CD8-positive, alpha-beta memory T cell (primary cell): ENCODE results near the gene SLC45A1. TPM values are rescaled to one million over a fixed set of nuclear protein-coding genes. Genes with fewer than 3 reads are reported as not detected.

ENCODE experiments used
- CTCF ChIA-PET: fragments of 350-600 bp; sonication (Branson Sonifier 250); formaldehyde crosslinking; loops from one replicate; lab custom pipeline; 2021; ENCODE audit warnings: antibody characterized with exemption; lab: Charles Lee
- POLR2A ChIA-PET: fragments of 350-600 bp; sonication (Branson Sonifier 250); formaldehyde crosslinking; loops from one replicate; lab custom pipeline; 2021; ENCODE audit warnings: antibody characterized with exemption; lab: Charles Lee
- DNase-seq, 5 donors: peaks; one replicate each; pipeline versions ENCODE4 v3.0.0 to v3.0.0-alpha.2; 2020 to 2022; ENCODE audit warnings: mixed read lengths in 1 of 5
- H3K27ac ChIP-seq: one replicate; pipeline ENCODE4 v1.7.0; 2013; ENCODE audit warnings: low read depth, mild to moderate bottlenecking, low read length, moderate library complexity
- H3K27me3 ChIP-seq: 2 replicates; pipeline ENCODE4 v1.7.0; 2013; ENCODE audit warnings: low read length, mild to moderate bottlenecking; ENCODE audit not compliant: insufficient read depth, poor library complexity, severe bottlenecking
- H3K36me3 ChIP-seq: 2 replicates; pipeline ENCODE4 v1.7.0; 2013; ENCODE audit warnings: mild to moderate bottlenecking, low read length, moderate library complexity; ENCODE audit not compliant: insufficient read depth
- H3K4me1 ChIP-seq: 2 replicates; pipeline ENCODE4 v1.7.0; 2013; ENCODE audit warnings: mild to moderate bottlenecking, low read length, moderate library complexity; ENCODE audit not compliant: insufficient read depth
- H3K4me3 ChIP-seq: 2 replicates; pipeline ENCODE4 v1.7.0; 2013; ENCODE audit warnings: mild to moderate bottlenecking, low read length
- H3K9me3 ChIP-seq: 2 replicates; pipeline ENCODE4 v1.7.0; 2013; ENCODE audit warnings: mild to moderate bottlenecking, low read length
- H3K27ac Mint-ChIP-seq, 8 donors: one replicate each; pipeline ENCODE4 v1.8.0; 2020 to 2021; ENCODE audit warnings: mixed read lengths in 8 of 8, mild to moderate bottlenecking in 6 of 8, inconsistent platforms in 3 of 8, moderate library complexity in 3 of 8
- H3K27me3 Mint-ChIP-seq, 2 donors: one replicate each; pipeline ENCODE4 v1.8.0; 2020 to 2021; ENCODE audit warnings: mixed read lengths in 2 of 2, mild to moderate bottlenecking in 1 of 2, moderate library complexity in 1 of 2
- H3K36me3 Mint-ChIP-seq, 3 donors: one replicate each; pipeline ENCODE4 v1.8.0; 2020 to 2021; ENCODE audit warnings: mixed read lengths in 3 of 3, inconsistent platforms in 1 of 3, mild to moderate bottlenecking in 1 of 3
- H3K4me1 Mint-ChIP-seq, 3 donors: one replicate each; pipeline ENCODE4 v1.8.0; 2020 to 2021; ENCODE audit warnings: mixed read lengths in 3 of 3, inconsistent platforms in 1 of 3, mild to moderate bottlenecking in 1 of 3
- H3K4me3 Mint-ChIP-seq, 7 donors: one replicate each; pipeline ENCODE4 v1.8.0; 2020 to 2021; ENCODE audit warnings: mixed read lengths in 7 of 7, mild to moderate bottlenecking in 6 of 7, moderate library complexity in 4 of 7, inconsistent platforms in 2 of 7
- H3K9me3 Mint-ChIP-seq, 5 donors: one replicate each; pipeline ENCODE4 v1.8.0; 2020 to 2022; ENCODE audit warnings: mixed read lengths in 5 of 5, mild to moderate bottlenecking in 3 of 5, moderate library complexity in 2 of 5, inconsistent platforms in 1 of 5
- polyA plus RNA-seq: library from polyadenylated mRNA; unstranded; fragments of 300-500 nt; fragmentation: Illumina TruSeq; gene quantifications from one replicate; pipeline ENCODE4 v1.2.3, GENCODE V29; 2021
- total RNA-seq, 2 experiments: library from RNA; stranded (reverse); gene quantifications; one replicate each; pipeline ENCODE4 v1.2.3, GENCODE V29; 2021

Gene SLC45A1
- total and polyA plus RNA-seq, 3 experiments from 2014 or later: 0.31 to 0.70 (median 0.58) TPM

DNA sequence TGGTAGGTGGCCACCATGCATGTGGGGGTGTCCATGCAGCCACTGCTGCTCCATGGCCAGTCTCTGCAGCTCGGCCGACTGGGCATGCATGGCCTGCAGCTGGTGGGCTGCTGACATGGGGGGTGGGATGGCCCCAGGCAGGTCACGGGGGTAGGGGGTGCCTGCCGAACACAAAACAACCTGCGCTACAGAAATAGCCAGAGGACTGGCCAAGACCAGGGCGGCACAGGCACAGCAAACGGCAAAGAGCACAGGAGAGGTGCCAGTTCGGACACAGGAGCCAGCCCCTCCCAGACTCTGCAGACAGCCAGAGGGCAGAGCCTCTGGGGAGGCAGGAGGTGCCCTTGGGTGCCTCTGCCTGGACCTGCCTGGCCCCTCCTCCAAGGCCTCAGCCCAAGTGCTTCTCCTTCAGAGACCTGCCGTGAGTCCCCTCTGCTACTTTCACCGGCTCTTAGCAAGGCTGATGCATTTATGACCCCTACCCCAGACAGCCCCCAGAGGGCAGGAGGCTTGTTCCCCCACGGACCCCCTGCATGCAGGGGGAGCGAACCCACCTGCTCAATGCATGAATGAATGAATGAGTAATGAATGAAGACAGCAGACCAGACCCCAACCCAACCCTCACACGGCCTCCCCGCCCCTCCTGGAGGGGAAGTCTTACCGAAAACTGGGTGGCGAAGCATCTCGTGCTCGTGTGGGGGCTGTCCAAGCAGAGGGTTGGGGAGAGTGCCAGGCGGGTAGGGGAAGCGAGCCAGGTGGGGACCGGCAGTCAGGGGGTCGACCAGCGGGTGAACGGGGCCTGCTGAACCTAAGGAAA, 37.7 kb downstream of the SLC45A1 start:
- CTCF ChIA-PET: no interaction called here
- Mint-ChIP-seq H3K27ac (peak overlapping the region in 2 of 8 donors; percentile 11 to 84), H3K9me3 (peaks cover 0 to 1% (median 0%) of the 10 kb centered on the region in 5 donors), H3K27me3 (no peaks in the 10 kb centered on the region), H3K4me1 (no peaks in the 10 kb centered on the region), H3K36me3 (peaks cover 9 to 70% (median 11%) of the 10 kb centered on the region in 3 donors), H3K4me3 (no peak overlapping the region)
- H3K27me3 ChIP-seq: no peaks in the 10 kb centered on the region
- no peaks in the 10 kb centered on the region for H3K4me1 ChIP-seq
- no peaks in the 10 kb centered on the region for H3K9me3 ChIP-seq
- H3K27ac ChIP-seq: no peak overlapping the region
- DNase-seq: no peak
- POLR2A ChIA-PET: no interaction called here
- H3K4me3 ChIP-seq: no peak overlapping the region
- peaks cover 37% of the 10 kb centered on the region for H3K36me3 ChIP-seq

DNA sequence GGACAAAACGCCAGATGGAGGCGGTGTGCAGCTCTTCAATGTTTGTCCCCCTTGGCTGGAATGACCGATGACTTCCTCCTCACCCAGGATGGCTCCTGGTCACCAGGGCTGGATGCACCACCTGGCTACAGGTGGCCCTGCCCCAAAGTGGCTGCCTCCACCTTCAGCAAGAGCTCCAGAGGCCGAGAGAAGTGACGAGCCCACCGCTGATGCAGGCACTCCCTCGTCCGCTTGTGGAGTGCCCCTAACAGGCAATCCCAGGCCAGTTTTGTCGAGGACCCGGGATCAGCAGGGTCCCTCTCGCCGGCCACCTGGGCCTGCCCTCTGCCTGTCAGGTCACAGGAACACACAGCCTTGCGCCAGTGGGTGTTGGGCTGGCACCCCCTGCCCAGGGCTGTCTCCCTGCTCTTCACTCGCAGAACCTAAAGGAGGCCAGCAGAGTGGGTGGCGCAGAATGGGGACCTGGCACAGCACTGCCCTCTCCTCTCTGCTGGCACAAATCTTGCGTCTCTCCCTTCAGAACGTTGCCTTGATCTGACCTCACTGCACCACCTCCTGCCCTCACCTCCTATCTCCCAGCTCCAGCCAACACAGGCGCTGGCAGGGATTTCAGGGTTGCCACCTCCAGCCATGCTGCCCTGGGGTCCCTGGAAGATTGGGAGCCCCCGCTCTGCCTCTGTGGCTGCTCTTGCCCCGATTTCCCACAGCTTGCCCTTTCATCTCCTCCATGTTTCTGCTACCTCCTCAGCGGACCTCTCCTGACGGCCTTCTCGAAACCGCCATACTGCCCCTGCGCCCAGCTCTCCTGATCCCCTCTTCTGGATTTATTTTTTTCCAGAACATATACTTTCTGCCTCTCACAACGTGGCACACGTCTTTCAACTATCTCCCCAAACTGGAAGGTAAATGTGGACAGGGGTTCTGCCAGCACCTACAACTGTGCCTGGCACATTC, 38.6 kb downstream of the SLC45A1 start:
- no peak for DNase-seq
- H3K9me3 ChIP-seq: no peaks in the 10 kb centered on the region

DNA sequence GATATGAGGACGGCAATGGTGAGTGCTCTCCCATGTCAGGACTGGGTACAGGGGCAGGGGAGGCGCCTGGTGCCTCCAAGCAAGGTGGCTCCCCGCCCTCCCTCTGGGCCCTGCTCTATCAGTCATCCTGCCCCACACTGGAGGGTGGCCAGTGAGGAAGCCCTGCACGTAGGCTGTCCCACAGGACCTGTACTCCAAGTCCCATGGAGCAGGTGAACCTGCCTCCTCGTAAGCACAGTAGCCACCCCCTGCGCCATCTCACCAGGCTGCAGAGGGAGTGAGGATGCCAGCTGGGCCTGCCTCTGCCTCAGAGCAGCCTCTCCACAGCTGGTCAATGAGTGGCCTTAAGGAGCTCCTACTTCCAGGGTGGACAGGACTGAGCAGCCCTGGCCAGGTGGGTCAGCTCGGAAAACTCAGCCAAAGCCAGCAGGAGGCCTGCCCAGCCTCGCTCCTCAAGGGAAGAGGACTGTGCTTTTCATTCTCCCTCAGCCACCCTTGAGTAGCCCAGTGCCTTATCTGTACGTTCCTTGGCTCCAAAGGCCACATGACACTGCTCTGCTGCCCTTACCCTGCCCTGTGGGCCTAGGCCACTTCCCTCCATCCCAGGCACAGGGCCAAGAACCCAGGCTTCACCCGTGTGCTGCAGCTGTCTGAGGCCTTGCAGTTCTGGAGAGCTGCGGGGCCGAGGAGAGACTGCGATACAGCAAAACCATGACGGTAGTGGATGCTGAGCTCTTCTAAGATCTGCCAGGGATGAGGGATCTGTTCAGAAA, 39.6 kb downstream of the SLC45A1 start:
- H3K27ac Mint-ChIP-seq: peak overlapping the region in 3 of 8 donors; percentile 37 to 78 (median 64)
- peaks cover 9 to 86% (median 11%) of the 10 kb centered on the region in 3 donors for H3K36me3 Mint-ChIP-seq

More for the DNA sequence above, 38.6 kb downstream of the SLC45A1 start:
- CTCF ChIA-PET: no interaction called here
- POLR2A ChIA-PET: no interaction called here
- H3K4me3 Mint-ChIP-seq: no peak overlapping the region
- Histone ChIP-seq H3K27me3 (no peaks in the 10 kb centered on the region), H3K36me3 (peaks cover 42% of the 10 kb centered on the region), H3K4me3 (no peak overlapping the region), H3K4me1 (no peaks in the 10 kb centered on the region), H3K27ac (no peak overlapping the region)
- H3K27me3 Mint-ChIP-seq: no peaks in the 10 kb centered on the region
- H3K36me3 Mint-ChIP-seq: peaks cover 9 to 78% (median 11%) of the 10 kb centered on the region in 3 donors
- H3K9me3 Mint-ChIP-seq: peaks cover 0 to 1% (median 0%) of the 10 kb centered on the region in 5 donors
- H3K27ac Mint-ChIP-seq: peak overlapping the region in 2 of 8 donors; percentile 19 to 97
- H3K4me1 Mint-ChIP-seq: no peaks in the 10 kb centered on the region

GRCh38 chr1:8358241-8358896, 40.5 kb downstream of the SLC45A1 start:
- POLR2A ChIA-PET: no interaction called here

More for the DNA sequence above, 39.6 kb downstream of the SLC45A1 start:
- Mint-ChIP-seq H3K4me1 (no peaks in the 10 kb centered on the region), H3K9me3 (peaks cover 0 to 1% (median 0%) of the 10 kb centered on the region in 5 donors), H3K27me3 (no peaks in the 10 kb centered on the region), H3K4me3 (no peak overlapping the region)
- H3K4me1 ChIP-seq: no peaks in the 10 kb centered on the region
- no peaks in the 10 kb centered on the region for H3K27me3 ChIP-seq
- H3K27ac ChIP-seq: no peak overlapping the region
- H3K4me3 ChIP-seq: no peak overlapping the region
- POLR2A ChIA-PET: no interaction called here
- CTCF ChIA-PET: interaction anchor here (1.0 kb wide), 1 partner anchor 342 kb away, joined by 3 read pairs; no protein-coding TSS in a partner anchor
- no peaks in the 10 kb centered on the region for H3K9me3 ChIP-seq
- H3K36me3 ChIP-seq: peaks cover 52% of the 10 kb centered on the region
- no peak for DNase-seq

DNA sequence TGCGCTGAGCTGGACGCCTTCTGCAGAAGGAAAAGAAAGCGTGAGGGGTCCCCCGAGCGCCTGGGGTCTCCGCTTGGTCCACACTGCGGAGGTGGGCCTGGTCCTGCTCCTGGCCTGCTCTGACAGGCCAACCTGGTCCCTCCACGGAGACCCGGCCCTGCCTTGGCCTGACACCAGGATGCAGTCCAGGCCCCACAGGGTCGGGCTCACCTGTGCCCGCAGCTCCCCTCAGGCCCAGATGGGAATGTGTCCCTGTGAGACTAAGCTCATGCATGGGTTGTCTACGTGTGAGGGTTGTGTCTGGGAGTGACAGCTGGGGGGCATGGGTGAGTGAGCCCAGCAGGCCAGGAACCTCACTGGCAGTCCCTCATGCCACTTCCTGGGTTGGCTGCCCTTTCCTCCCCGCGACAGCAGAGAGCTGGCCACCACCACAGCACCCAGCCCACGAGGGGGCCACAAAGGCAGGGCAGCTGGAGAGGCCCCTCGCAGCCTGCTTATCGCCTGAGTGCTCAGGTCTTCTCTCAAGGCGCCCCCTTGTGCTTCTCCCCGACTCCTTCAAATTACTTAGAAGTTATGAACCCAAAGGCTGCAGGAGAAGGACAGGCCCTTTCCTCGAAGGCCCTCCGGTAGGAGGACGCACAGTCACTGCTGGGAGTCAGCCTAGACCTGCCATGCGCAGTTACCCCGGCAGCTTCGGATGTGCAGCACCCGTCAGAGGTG, 41.1 kb downstream of the SLC45A1 start:
- CTCF ChIA-PET: interaction anchor here (1.0 to 2.0 kb wide), 2 partner anchors 9 to 344 kb away, joined by 3 to 8 read pairs; no protein-coding TSS in a partner anchor
- Mint-ChIP-seq H3K9me3 (peaks cover 0 to 1% (median 0%) of the 10 kb centered on the region in 5 donors), H3K27me3 (peaks cover 0 to 2% of the 10 kb centered on the region in 2 donors), H3K27ac (peak overlapping the region in 1 of 8 donors; percentile 54), H3K36me3 (peaks cover 9 to 88% (median 10%) of the 10 kb centered on the region in 3 donors), H3K4me3 (no peak overlapping the region), H3K4me1 (no peaks in the 10 kb centered on the region)
- POLR2A ChIA-PET: no interaction called here
- Histone ChIP-seq H3K4me1 (no peaks in the 10 kb centered on the region), H3K27me3 (no peaks in the 10 kb centered on the region), H3K36me3 (peaks cover 54% of the 10 kb centered on the region), H3K4me3 (no peak overlapping the region), H3K9me3 (no peaks in the 10 kb centered on the region), H3K27ac (no peak overlapping the region)
- no peak for DNase-seq

More at GRCh38 chr1:8358241-8358896, 40.5 kb downstream of the SLC45A1 start:
- Histone ChIP-seq H3K27ac (no peak overlapping the region), H3K9me3 (no peaks in the 10 kb centered on the region), H3K27me3 (no peaks in the 10 kb centered on the region), H3K4me1 (no peaks in the 10 kb centered on the region), H3K4me3 (no peak overlapping the region), H3K36me3 (peaks cover 60% of the 10 kb centered on the region)
- Mint-ChIP-seq H3K27ac (peak overlapping the region in 2 of 8 donors; percentile 12 to 54), H3K4me3 (no peak overlapping the region), H3K27me3 (peaks cover 0 to 2% of the 10 kb centered on the region in 2 donors), H3K36me3 (peaks cover 9 to 86% (median 10%) of the 10 kb centered on the region in 3 donors), H3K9me3 (peaks cover 0 to 1% (median 0%) of the 10 kb centered on the region in 5 donors), H3K4me1 (no peaks in the 10 kb centered on the region)
- CTCF ChIA-PET: interaction anchor here (1.0 to 2.0 kb wide), 2 partner anchors 8 to 343 kb away, joined by 3 to 8 read pairs; no protein-coding TSS in a partner anchor
- no peak for DNase-seq

GRCh38 chr1:8359617-8360481, 41.9 kb downstream of the SLC45A1 start:
- peak overlapping the region in 1 of 8 donors; percentile 68 for H3K27ac Mint-ChIP-seq
- H3K36me3 ChIP-seq: peaks cover 54% of the 10 kb centered on the region
- H3K4me3 Mint-ChIP-seq: no peak overlapping the region
- peaks cover 0 to 1% (median 0%) of the 10 kb centered on the region in 5 donors for H3K9me3 Mint-ChIP-seq
- CTCF ChIA-PET: interaction anchor here (2.0 kb wide), 1 partner anchor 10 kb away, joined by 8 read pairs; no protein-coding TSS in a partner anchor
- POLR2A ChIA-PET: no interaction called here
- H3K27ac ChIP-seq: no peak overlapping the region
- DNase-seq: no peak
- peaks cover 0 to 2% of the 10 kb centered on the region in 2 donors for H3K27me3 Mint-ChIP-seq
- H3K9me3 ChIP-seq: no peaks in the 10 kb centered on the region
- H3K27me3 ChIP-seq: no peaks in the 10 kb centered on the region
- H3K4me1 ChIP-seq: no peaks in the 10 kb centered on the region
- H3K4me1 Mint-ChIP-seq: no peaks in the 10 kb centered on the region
- peaks cover 9 to 89% (median 11%) of the 10 kb centered on the region in 3 donors for H3K36me3 Mint-ChIP-seq
- H3K4me3 ChIP-seq: no peak overlapping the region
